ENCODE results near the gene OR6J1.

GRCh38 chr14:22598099-22598895, 45.9 kb downstream of the OR6J1 start, which contains the start of gene ABHD4:
- TF ChIP-seq EP300 (IDR thresholded peaks at IDR 0.05) (no peak), CTCF (IDR thresholded peaks at IDR 0.05) (no peak), POLR2A (IDR thresholded peaks at IDR 0.05) (peak in 1 of 2 donors; percentile 70), POLR2AphosphoS5 (IDR thresholded peaks at IDR 0.05) (peak; percentile 79)

All from gastroesophageal sphincter (tissue), 3 donors.